Measurements from ENCODE around the gene TMEM127. TPM values are rescaled to one million over a fixed set of nuclear protein-coding genes. Genes with fewer than 3 reads are reported as not detected.
"Not testable (repeated sequence)": the region's sequence is repeated elsewhere in the genome, so short reads cannot be mapped to it uniquely, and the experiment has no call there.

The TMEM127 gene
- total RNA-seq, 1 donor from 2014 or later, result 54.9 TPM

DNA sequence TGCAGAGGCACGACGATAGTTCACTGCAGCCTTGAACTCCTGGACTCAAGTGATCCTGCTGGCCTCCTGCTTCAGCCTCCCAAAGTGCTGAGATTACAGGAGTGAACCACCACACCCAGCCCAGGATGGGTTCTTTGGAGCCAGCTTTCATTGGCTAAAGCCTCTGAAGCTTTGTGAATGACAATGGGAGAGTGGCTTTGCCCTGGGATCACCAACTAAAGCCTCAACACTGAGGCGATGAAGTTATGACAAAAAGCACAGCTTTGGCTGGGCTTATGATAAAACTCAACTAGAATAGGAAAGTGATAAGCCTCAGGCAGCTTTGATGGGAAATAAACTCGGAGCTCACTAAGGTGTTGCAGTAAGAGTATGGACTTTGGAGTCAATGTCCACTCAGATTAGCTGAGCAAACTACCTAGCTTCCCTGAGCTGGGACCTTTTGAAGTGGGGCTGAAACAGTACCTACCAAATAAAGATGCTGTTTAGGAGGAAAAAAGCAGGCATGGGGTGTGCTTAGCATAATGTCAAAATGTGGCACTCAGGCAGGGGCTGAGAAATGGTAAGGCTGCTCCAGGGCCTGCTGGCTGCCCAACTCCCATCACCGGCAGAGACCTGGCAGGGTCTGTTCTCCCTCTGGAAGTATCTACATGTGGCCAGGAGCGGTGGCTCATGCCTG is 4.3 kb downstream of the TMEM127 start:
- no peak for TF ChIP-seq CTCF (IDR thresholded peaks at IDR 0.05; ENCODE audit: insufficient read depth, low read length, poor library complexity, severe bottlenecking)
- H3K36me3 ChIP-seq (ENCODE audit: control insufficient read depth, insufficient read depth, low read length), result peaks cover 1% of the 10 kb centered on the region

GRCh38 chr2:96260387-96261260 is 5.2 kb downstream of the TMEM127 start:
- Histone ChIP-seq H3K27me3 (ENCODE audit: control insufficient read depth, insufficient read depth, low read length) (no peaks in the 10 kb centered on the region), H3K4me3 (ENCODE audit: low read depth, low read length) (no peak overlapping the region), H3K36me3 (ENCODE audit: control insufficient read depth, insufficient read depth, low read length) (peaks cover 1% of the 10 kb centered on the region)
- peak; percentile 74 for DNase-seq (ENCODE audit: low read depth)
- peak; percentile 56 for TF ChIP-seq CTCF (IDR thresholded peaks at IDR 0.05; ENCODE audit: insufficient read depth, low read length, poor library complexity, severe bottlenecking)

More for the DNA sequence above, 4.3 kb downstream of the TMEM127 start:
- no peak overlapping the region for H3K4me3 ChIP-seq (ENCODE audit: low read depth, low read length)
- no peaks in the 10 kb centered on the region for H3K27me3 ChIP-seq (ENCODE audit: control insufficient read depth, insufficient read depth, low read length)
- DNase-seq (ENCODE audit: low read depth), result no peak

GRCh38 chr2:96259497-96259921 is 6.3 kb downstream of the TMEM127 start:
- no peak for DNase-seq (ENCODE audit: low read depth)
- no peak for TF ChIP-seq CTCF (IDR thresholded peaks at IDR 0.05; ENCODE audit: insufficient read depth, low read length, poor library complexity, severe bottlenecking)
- Histone ChIP-seq H3K27me3 (ENCODE audit: control insufficient read depth, insufficient read depth, low read length) (no peaks in the 10 kb centered on the region), H3K4me3 (ENCODE audit: low read depth, low read length) (no peak overlapping the region), H3K36me3 (ENCODE audit: control insufficient read depth, insufficient read depth, low read length) (peaks cover 1% of the 10 kb centered on the region)

DNA sequence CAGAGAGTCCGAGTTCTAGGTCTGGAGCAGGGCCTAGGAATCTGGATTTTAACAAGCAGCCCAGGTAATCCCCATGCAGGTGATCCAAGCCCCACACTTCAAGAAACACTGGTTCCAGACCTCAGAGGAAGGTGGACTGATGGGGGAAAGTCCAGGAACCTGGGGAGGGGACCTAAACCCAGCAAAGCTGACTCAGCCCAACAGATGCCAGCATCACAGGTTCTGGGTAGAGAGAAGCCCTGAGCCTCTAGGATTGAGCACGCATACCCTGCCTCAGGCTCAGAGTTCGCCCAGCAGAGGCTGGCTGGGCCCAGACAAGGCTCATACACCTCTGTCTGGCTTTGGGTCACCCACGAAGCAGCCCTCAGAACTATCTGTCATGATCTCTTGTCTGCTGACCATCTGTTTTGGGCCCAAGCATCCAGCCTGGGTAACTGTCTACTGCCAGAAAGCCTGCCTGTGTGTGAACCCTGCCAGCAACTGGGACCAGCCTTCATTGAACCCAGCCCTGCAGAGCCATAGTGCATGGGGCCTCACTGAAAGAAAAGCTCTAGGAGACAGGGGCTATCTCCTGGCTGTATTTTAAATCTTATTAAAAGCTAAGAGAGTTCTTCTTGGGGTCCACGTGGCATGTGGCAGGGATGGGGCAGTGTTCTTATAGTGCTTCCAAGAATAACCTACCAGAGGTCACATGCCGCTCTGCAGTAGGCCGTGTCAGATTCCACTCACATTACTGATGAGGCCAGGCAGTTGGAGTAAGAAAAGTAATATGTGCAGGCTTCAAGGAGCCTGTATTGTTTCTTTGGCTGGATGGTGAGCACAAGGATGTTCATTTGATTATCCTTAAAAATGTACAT is 7.4 kb downstream of the TMEM127 start:
- no peak for DNase-seq (ENCODE audit: low read depth)
- H3K4me3 ChIP-seq (ENCODE audit: low read depth, low read length), result no peak overlapping the region
- no peak for TF ChIP-seq CTCF (IDR thresholded peaks at IDR 0.05; ENCODE audit: insufficient read depth, low read length, poor library complexity, severe bottlenecking)
- peaks cover 3% of the 10 kb centered on the region for H3K36me3 ChIP-seq (ENCODE audit: control insufficient read depth, insufficient read depth, low read length)
- H3K27me3 ChIP-seq (ENCODE audit: control insufficient read depth, insufficient read depth, low read length), result no peaks in the 10 kb centered on the region

GRCh38 chr2:96257744-96258143 is 8.1 kb downstream of the TMEM127 start:
- not testable (repeated sequence) for H3K4me3 ChIP-seq (ENCODE audit: low read depth, low read length); H3K27me3 ChIP-seq (ENCODE audit: control insufficient read depth, insufficient read depth, low read length); H3K36me3 ChIP-seq (ENCODE audit: control insufficient read depth, insufficient read depth, low read length); DNase-seq (ENCODE audit: low read depth)

All from kidney epithelial cell (primary cell).